GM21515 (cell line): ENCODE measurements around the gene FNBP1.
"Not testable (repeated sequence)": the region's sequence is repeated elsewhere in the genome, so short reads cannot be mapped to it uniquely, and the experiment has no call there.

Source experiments
- ATAC-seq: cut with Tn5 transposase; IDR thresholded peaks from one replicate; pipeline ENCODE4 v1.9.1; 2021; ENCODE audit not compliant: unreplicated experiment

Gene FNBP1

GRCh38 chr9:129895376-129896268 is 147.4 kb downstream of the FNBP1 start:
- no peak for ATAC-seq

- no peak for ATAC-seq
Observed at GRCh38 chr9:129894120-129894823, 148.7 kb downstream of the FNBP1 start.

- ATAC-seq: no peak
Observed at GRCh38 chr9:129891569-129891968, 151.4 kb downstream of the FNBP1 start.

GRCh38 chr9:129890718-129891299 is 152.2 kb downstream of the FNBP1 start:
- ATAC-seq: not testable (repeated sequence)

- ATAC-seq: no peak
Observed at GRCh38 chr9:129889941-129890717, 152.9 kb downstream of the FNBP1 start.

GRCh38 chr9:129889122-129889940 is 153.7 kb downstream of the FNBP1 start:
- ATAC-seq: no peak

- peak; percentile 49 for ATAC-seq
Observed at GRCh38 chr9:129888293-129889121, 154.5 kb downstream of the FNBP1 start.

GRCh38 chr9:129887334-129888292 is 155.4 kb downstream of the FNBP1 start:
- no peak for ATAC-seq

- ATAC-seq: no peak
Observed at GRCh38 chr9:129886226-129887174, 156.5 kb downstream of the FNBP1 start.

GRCh38 chr9:129885670-129886106 is 157.3 kb downstream of the FNBP1 start:
- ATAC-seq: no peak

GRCh38 chr9:129885018-129885669 is 157.8 kb downstream of the FNBP1 start:
- no peak for ATAC-seq

GRCh38 chr9:129884220-129885017 is 158.6 kb downstream of the FNBP1 start:
- ATAC-seq: peak; percentile 36

- no peak for ATAC-seq
Observed at GRCh38 chr9:129881547-129882324, 161.3 kb downstream of the FNBP1 start.

GRCh38 chr9:129880654-129881546 is 162.1 kb downstream of the FNBP1 start:
- no peak for ATAC-seq
